WTC11 (cell line): ENCODE results near the gene OR2W1. TPM values are rescaled to one million over a fixed set of nuclear protein-coding genes. Genes with fewer than 3 reads are reported as not detected.

Experiments
- ATAC-seq: fragments of 200-7000 bp; cut with Tn5 transposase; 2 replicates; pipeline ENCODE4 v1.10.0; 2021; ENCODE audit warnings: mild to moderate bottlenecking, moderate library complexity
- CTCF ChIA-PET: fragments of 300-600 bp; sonication (Branson Sonifier 250); formaldehyde crosslinking; loops from one replicate; lab custom pipeline; 2021; ENCODE audit warnings: antibody characterized with exemption; lab: Charles Lee
- POLR2A ChIA-PET: fragments of 350-600 bp; sonication (Branson Sonifier 250); formaldehyde crosslinking; loops from one replicate; lab custom pipeline; 2021; ENCODE audit warnings: antibody characterized with exemption; lab: Charles Lee
- DNase-seq: peaks from one replicate; pipeline ENCODE4 v3.0.0; 2021; ENCODE audit warnings: low spot score
- H3K27ac Mint-ChIP-seq: 2 replicates; pipeline ENCODE4 v1.8.0; 2021; ENCODE audit warnings: mixed read lengths
- H3K27me3 Mint-ChIP-seq: 2 replicates; pipeline ENCODE4 v1.8.0; 2021; ENCODE audit warnings: low read depth, mild to moderate bottlenecking, moderate library complexity, mixed read lengths
- H3K36me3 Mint-ChIP-seq: 2 replicates; pipeline ENCODE4 v1.8.0; 2021; ENCODE audit warnings: mixed read lengths
- H3K4me1 Mint-ChIP-seq: 2 replicates; pipeline ENCODE4 v1.8.0; 2022; ENCODE audit warnings: mixed read lengths
- H3K4me3 Mint-ChIP-seq: 2 replicates; pipeline ENCODE4 v1.8.0; 2021; ENCODE audit warnings: mild to moderate bottlenecking, moderate library complexity, mixed read lengths
- H3K9me3 Mint-ChIP-seq: 2 replicates; pipeline ENCODE4 v1.8.0; 2021; ENCODE audit warnings: mixed read lengths
- CREB1 ChIP-seq: sonication (generic); formaldehyde crosslinking; IDR thresholded peaks from 2 replicates; pipeline ENCODE4 v1.8.0; 2023; ENCODE audit warnings: mild to moderate bottlenecking, missing genetic modification reagents
- CREM ChIP-seq: sonication (generic); formaldehyde crosslinking; IDR thresholded peaks from 2 replicates; pipeline ENCODE4 v1.8.1; 2022; ENCODE audit warnings: mild to moderate bottlenecking, missing genetic modification reagents, moderate library complexity
- JAZF1 ChIP-seq: fragments of 250-450 bp; sonication (Bioruptor Pico); IDR thresholded peaks from 2 replicates; pipeline ENCODE4 v1.9.0; 2021; ENCODE audit warnings: moderate library complexity, mild to moderate bottlenecking, inconsistent platforms
- ZBTB43 ChIP-seq: sonication (generic); formaldehyde crosslinking; IDR thresholded peaks from 2 replicates; pipeline ENCODE4 v1.8.1; 2023; ENCODE audit warnings: mild to moderate bottlenecking, missing genetic modification reagents
- ZNF263 ChIP-seq: sonication (generic); formaldehyde crosslinking; IDR thresholded peaks from 2 replicates; pipeline ENCODE4 v1.8.1; 2022; ENCODE audit warnings: low read depth, mild to moderate bottlenecking, moderate library complexity, missing genetic modification reagents
- ZNF425 ChIP-seq: fragments of 250-450 bp; sonication (Bioruptor Pico); conservative IDR thresholded peaks from 2 replicates; pipeline ENCODE4 v1.9.0; 2021; ENCODE audit warnings: mild to moderate bottlenecking
- ZNF512 ChIP-seq: sonication (generic); formaldehyde crosslinking; IDR thresholded peaks from 2 replicates; pipeline ENCODE4 v1.8.1; 2022; ENCODE audit warnings: missing genetic modification reagents, borderline replicate concordance
- ZNF532 ChIP-seq: fragments of 250-450 bp; sonication (Bioruptor Pico); IDR thresholded peaks from 2 replicates; pipeline ENCODE4 v1.9.0; 2021; ENCODE audit warnings: mild to moderate bottlenecking, borderline replicate concordance
- total RNA-seq: library from RNA; stranded (reverse); gene quantifications from 3 replicates; pipeline ENCODE4 v1.2.3, GENCODE V29; 2021

OR2W1 gene
- total RNA-seq, 1 experiment from 2014 or later, result not detected

- peaks cover 4% of the 10 kb centered on the region for H3K4me1 Mint-ChIP-seq
- CTCF ChIA-PET, result no interaction called here
Observed at GRCh38 chr6:29009358-29009757, 35.6 kb downstream of the OR2W1 start.

More at GRCh38 chr6:29009358-29009757, 35.6 kb downstream of the OR2W1 start:
- peaks cover 6% of the 10 kb centered on the region for H3K9me3 Mint-ChIP-seq
- no peak for DNase-seq
- ATAC-seq, result no peak
- POLR2A ChIA-PET, result no interaction called here
- TF ChIP-seq ZNF512 (CRISPR knock-in tag), result no peak
- TF ChIP-seq ZBTB43 (CRISPR knock-in tag), result no peak
- no peak for TF ChIP-seq JAZF1 (CRISPR knock-in tag)
- TF ChIP-seq ZNF263, result no peak
- TF ChIP-seq ZNF532 (CRISPR knock-in tag), result no peak
- no peak for TF ChIP-seq CREM (CRISPR knock-in tag)
- no peak for TF ChIP-seq CREB1
- no peak for TF ChIP-seq ZNF425 (CRISPR knock-in tag)
- TF ChIP-seq, all 79 proteins: peak for 0
- no peak overlapping the region for H3K27ac Mint-ChIP-seq
- H3K36me3 Mint-ChIP-seq, result no peaks in the 10 kb centered on the region
- peaks cover 96% of the 10 kb centered on the region for H3K27me3 Mint-ChIP-seq
- H3K4me3 Mint-ChIP-seq, result no peak overlapping the region
